H1 (cell line): ENCODE results near the gene NPIPA7.
"Not testable (repeated sequence)": the region's sequence is repeated elsewhere in the genome, so short reads cannot be mapped to it uniquely, and the experiment has no call there.

Experiments
- BACH1 ChIP-seq: IDR thresholded peaks from 2 replicates; pipeline ENCODE4 v1.6.1; 2012; ENCODE audit warnings: low read length, improper control_type of control experiment
- CHD1 ChIP-seq: IDR thresholded peaks from 2 replicates; pipeline ENCODE4 v1.6.1; 2012; ENCODE audit warnings: low read depth, low read length, improper control_type of control experiment
- EP300 ChIP-seq, 2 experiments: IDR thresholded peaks; 1 replicate in 1 of 2; 2 replicates in 1 of 2; pipeline ENCODE4 v1.6.1; 2011 to 2012; ENCODE audit warnings: low read depth in 2 of 2, low read length in 2 of 2, mild to moderate bottlenecking in 2 of 2, borderline replicate concordance in 1 of 2, inconsistent platforms in 1 of 2, moderate library complexity in 1 of 2
- EZH2 ChIP-seq: fragments of 200-600 bp; sonication (generic); IDR thresholded peaks from 2 replicates; pipeline ENCODE4 v1.7.1; 2012; ENCODE audit warnings: low read depth, mild to moderate bottlenecking, moderate library complexity, low read length, inconsistent platforms; ENCODE audit not compliant: severe bottlenecking
- FOSL1 ChIP-seq: IDR thresholded peaks from 2 replicates; pipeline ENCODE4 v1.6.1; 2011; ENCODE audit warnings: mild to moderate bottlenecking, low read depth, low read length, moderate library complexity; ENCODE audit not compliant: insufficient read depth
- POLR2A ChIP-seq, 2 experiments: IDR thresholded peaks; 1 replicate in 1 of 2; 2 replicates in 1 of 2; pipeline ENCODE4 v1.6.1; 2011; ENCODE audit warnings: low read depth in 2 of 2, low read length in 2 of 2, mild to moderate bottlenecking in 2 of 2; ENCODE audit errors: control extremely low read depth in 1 of 2
- POLR2AphosphoS5 ChIP-seq: IDR thresholded peaks from 2 replicates; pipeline ENCODE4 v1.6.1; 2011; ENCODE audit warnings: low read depth, low read length
- RAD21 ChIP-seq, 2 experiments: IDR thresholded peaks in 1 of 2; conservative IDR thresholded peaks in 1 of 2; 2 replicates each; pipeline ENCODE4 v1.6.1; 2011; ENCODE audit warnings: low read depth in 2 of 2, low read length in 2 of 2, improper control_type of control experiment in 1 of 2, inconsistent platforms in 1 of 2, mild to moderate bottlenecking in 1 of 2, moderate library complexity in 1 of 2
- RBBP5 ChIP-seq: IDR thresholded peaks from 2 replicates; pipeline ENCODE4 v1.7.1; 2012; ENCODE audit warnings: low read depth, mild to moderate bottlenecking, inconsistent platforms, low read length, moderate library complexity, borderline replicate concordance
- RNF2 ChIP-seq: fragments of 200-900, 300-1000 bp; sonication (generic); IDR thresholded peaks from 2 replicates; pipeline ENCODE4 v1.7.1; 2016; ENCODE audit warnings: borderline replicate concordance, low read depth, mild to moderate bottlenecking, antibody characterized with exemption, low read length; ENCODE audit not compliant: poor library complexity, severe bottlenecking; ENCODE audit errors: missing control alignments
- SIN3A ChIP-seq, 2 experiments: IDR thresholded peaks in 1 of 2; conservative IDR thresholded peaks in 1 of 2; 2 replicates each; pipeline ENCODE4 v1.6.1; 2011 to 2012; ENCODE audit warnings: low read length in 2 of 2, improper control_type of control experiment in 1 of 2, low read depth in 1 of 2, mild to moderate bottlenecking in 1 of 2
- TF ChIP-seq, protein P1 (sequence below), 3 experiments: IDR thresholded peaks; 1 replicate in 2 of 3; 2 replicates in 1 of 3; pipeline versions ENCODE4 v1.5.1 to v1.6.1; 2011; ENCODE audit warnings: low read length in 3 of 3, mild to moderate bottlenecking in 3 of 3, inconsistent platforms in 2 of 3, low read depth in 1 of 3, moderate library complexity in 1 of 3; ENCODE audit not compliant: insufficient read depth in 1 of 3; ENCODE audit errors: control extremely low read depth in 1 of 3
- TF ChIP-seq, protein P2 (sequence below): IDR thresholded peaks from 2 replicates; pipeline ENCODE4 v1.6.1; 2012; ENCODE audit warnings: inconsistent platforms

DNA sequence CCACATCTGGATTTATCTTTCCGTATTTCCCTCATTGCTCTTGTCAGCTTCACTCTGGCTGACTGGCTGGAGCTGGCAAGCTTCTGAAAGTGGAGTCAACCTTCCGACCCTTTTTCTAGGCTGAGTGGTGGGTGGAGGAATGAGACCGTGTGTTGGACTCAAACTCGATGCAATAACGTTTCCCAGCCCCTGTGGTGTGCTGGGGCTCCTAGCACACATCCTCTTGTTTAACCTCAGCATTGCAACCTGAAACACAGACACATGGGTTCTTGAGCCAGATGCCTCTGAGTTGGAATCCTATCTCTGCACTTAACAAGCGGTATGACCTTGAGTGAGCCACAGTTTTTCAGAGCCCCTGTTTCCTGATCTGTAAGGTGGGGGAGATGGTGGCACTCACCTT, 29.5 kb downstream of the NPIPA7 start:
- TF ChIP-seq, protein P1, sequence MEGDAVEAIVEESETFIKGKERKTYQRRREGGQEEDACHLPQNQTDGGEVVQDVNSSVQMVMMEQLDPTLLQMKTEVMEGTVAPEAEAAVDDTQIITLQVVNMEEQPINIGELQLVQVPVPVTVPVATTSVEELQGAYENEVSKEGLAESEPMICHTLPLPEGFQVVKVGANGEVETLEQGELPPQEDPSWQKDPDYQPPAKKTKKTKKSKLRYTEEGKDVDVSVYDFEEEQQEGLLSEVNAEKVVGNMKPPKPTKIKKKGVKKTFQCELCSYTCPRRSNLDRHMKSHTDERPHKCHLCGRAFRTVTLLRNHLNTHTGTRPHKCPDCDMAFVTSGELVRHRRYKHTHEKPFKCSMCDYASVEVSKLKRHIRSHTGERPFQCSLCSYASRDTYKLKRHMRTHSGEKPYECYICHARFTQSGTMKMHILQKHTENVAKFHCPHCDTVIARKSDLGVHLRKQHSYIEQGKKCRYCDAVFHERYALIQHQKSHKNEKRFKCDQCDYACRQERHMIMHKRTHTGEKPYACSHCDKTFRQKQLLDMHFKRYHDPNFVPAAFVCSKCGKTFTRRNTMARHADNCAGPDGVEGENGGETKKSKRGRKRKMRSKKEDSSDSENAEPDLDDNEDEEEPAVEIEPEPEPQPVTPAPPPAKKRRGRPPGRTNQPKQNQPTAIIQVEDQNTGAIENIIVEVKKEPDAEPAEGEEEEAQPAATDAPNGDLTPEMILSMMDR (IDR thresholded peaks at IDR 0.05; ENCODE audit: control extremely low read depth in 1 of 3, insufficient read depth in 1 of 3, low read depth in 1 of 3, low read length in 3 of 3), result not testable (repeated sequence)
- not testable (repeated sequence) for TF ChIP-seq RBBP5; POLR2A (IDR thresholded peaks at IDR 0.05; ENCODE audit: control extremely low read depth in 1 of 2, low read depth in 2 of 2, low read length in 2 of 2); BACH1; EP300 (IDR thresholded peaks at IDR 0.05; ENCODE audit: borderline replicate concordance in 1 of 2, low read depth in 2 of 2, low read length in 2 of 2); RAD21 (IDR thresholded peaks at IDR 0.05 in 1 of 2, conservative IDR thresholded peaks at IDR 0.05 in 1 of 2; ENCODE audit: low read depth in 2 of 2, low read length in 2 of 2); FOSL1; POLR2AphosphoS5; EZH2; SIN3A (conservative IDR thresholded peaks at IDR 0.05 in 1 of 2, IDR thresholded peaks at IDR 0.05 in 1 of 2; ENCODE audit: low read depth in 1 of 2, low read length in 2 of 2); RNF2; CHD1
- TF ChIP-seq, protein P2, sequence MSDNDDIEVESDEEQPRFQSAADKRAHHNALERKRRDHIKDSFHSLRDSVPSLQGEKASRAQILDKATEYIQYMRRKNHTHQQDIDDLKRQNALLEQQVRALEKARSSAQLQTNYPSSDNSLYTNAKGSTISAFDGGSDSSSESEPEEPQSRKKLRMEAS, result not testable (repeated sequence)
